ENCODE data around the gene NT5DC1. TPM values are rescaled to one million over a fixed set of nuclear protein-coding genes. Genes with fewer than 3 reads are reported as not detected.

The NT5DC1 gene
- polyA plus RNA-seq, 1 experiment, result 23.2 TPM

GRCh38 chr6:116175344-116175743 lies 74.7 kb downstream of the NT5DC1 start:
- DNase-seq (ENCODE audit: low read depth, low spot score), result no peak
- POLR2A ChIA-PET, result no interaction called here
- Histone ChIP-seq H3K27me3 (ENCODE audit: control insufficient read depth, insufficient read depth, low read length) (no peaks in the 10 kb centered on the region), H3K27ac (ENCODE audit: low read depth, low read length) (no peak overlapping the region), H3K9me3 (ENCODE audit: control insufficient read depth, insufficient read depth, low read length) (no peaks in the 10 kb centered on the region), H3K4me3 (ENCODE audit: low read depth, low read length) (no peak overlapping the region)
- TF ChIP-seq CTCF (IDR thresholded peaks at IDR 0.05; ENCODE audit: low read depth, low read length), result no peak
- CTCF ChIA-PET, result no interaction called here

GRCh38 chr6:116176596-116176995 lies 75.9 kb downstream of the NT5DC1 start:
- ChIA-PET CTCF (interaction anchor here (1.2 kb wide), 1 partner anchor 40 kb away, joined by 5 read pairs; no protein-coding TSS in a partner anchor), POLR2A (no interaction called here)
- no peak for TF ChIP-seq CTCF (IDR thresholded peaks at IDR 0.05; ENCODE audit: low read depth, low read length)
- no peaks in the 10 kb centered on the region for H3K9me3 ChIP-seq (ENCODE audit: control insufficient read depth, insufficient read depth, low read length)
- no peaks in the 10 kb centered on the region for H3K27me3 ChIP-seq (ENCODE audit: control insufficient read depth, insufficient read depth, low read length)
- H3K27ac ChIP-seq (ENCODE audit: low read depth, low read length), result no peak overlapping the region
- no peak overlapping the region for H3K4me3 ChIP-seq (ENCODE audit: low read depth, low read length)
- no peak for DNase-seq (ENCODE audit: low read depth, low spot score)

GRCh38 chr6:116180375-116180774 lies 79.7 kb downstream of the NT5DC1 start:
- Histone ChIP-seq H3K9me3 (ENCODE audit: control insufficient read depth, insufficient read depth, low read length) (no peaks in the 10 kb centered on the region), H3K27ac (ENCODE audit: low read depth, low read length) (no peak overlapping the region), H3K27me3 (ENCODE audit: control insufficient read depth, insufficient read depth, low read length) (no peaks in the 10 kb centered on the region), H3K4me3 (ENCODE audit: low read depth, low read length) (no peak overlapping the region)
- ChIA-PET CTCF (no interaction called here), POLR2A (no interaction called here)
- DNase-seq (ENCODE audit: low read depth, low spot score), result no peak
- no peak for TF ChIP-seq CTCF (IDR thresholded peaks at IDR 0.05; ENCODE audit: low read depth, low read length)

GRCh38 chr6:116189472-116189871 lies 88.8 kb downstream of the NT5DC1 start:
- POLR2A ChIA-PET, result no interaction called here
- Histone ChIP-seq H3K9me3 (ENCODE audit: control insufficient read depth, insufficient read depth, low read length) (no peaks in the 10 kb centered on the region), H3K27ac (ENCODE audit: low read depth, low read length) (no peak overlapping the region), H3K27me3 (ENCODE audit: control insufficient read depth, insufficient read depth, low read length) (no peaks in the 10 kb centered on the region), H3K4me3 (ENCODE audit: low read depth, low read length) (no peak overlapping the region)
- CTCF ChIA-PET, result interaction anchor here (1.0 to 1.8 kb wide), 3 partner anchors 28 to 273 kb away, joined by 3 to 6 read pairs (median 5); no protein-coding TSS in a partner anchor
- no peak for DNase-seq (ENCODE audit: low read depth, low spot score)
- TF ChIP-seq CTCF (IDR thresholded peaks at IDR 0.05; ENCODE audit: low read depth, low read length), result no peak

GRCh38 chr6:116190550-116190949 lies 89.9 kb downstream of the NT5DC1 start:
- Histone ChIP-seq H3K27ac (ENCODE audit: low read depth, low read length) (no peak overlapping the region), H3K4me3 (ENCODE audit: low read depth, low read length) (no peak overlapping the region), H3K27me3 (ENCODE audit: control insufficient read depth, insufficient read depth, low read length) (no peaks in the 10 kb centered on the region), H3K9me3 (ENCODE audit: control insufficient read depth, insufficient read depth, low read length) (no peaks in the 10 kb centered on the region)
- ChIA-PET POLR2A (interaction anchor here (0.6 kb wide), 1 partner anchor 191 kb away, joined by 14 read pairs; no protein-coding TSS in a partner anchor), CTCF (interaction anchor here (0.6 to 1.8 kb wide), 5 partner anchors 26 to 272 kb away, joined by 3 to 6 read pairs (median 4); no protein-coding TSS in a partner anchor)
- no peak for TF ChIP-seq CTCF (IDR thresholded peaks at IDR 0.05; ENCODE audit: low read depth, low read length)
- peak; percentile 70 for DNase-seq (ENCODE audit: low read depth, low spot score)
